ENCODE results near the gene PPP1R14B. TPM values are rescaled to one million over a fixed set of nuclear protein-coding genes. Genes with fewer than 3 reads are reported as not detected.

The PPP1R14B gene
- total and polyA plus RNA-seq, 4 donors, result 24.2 to 57.6 (median 38.3) TPM

DNA sequence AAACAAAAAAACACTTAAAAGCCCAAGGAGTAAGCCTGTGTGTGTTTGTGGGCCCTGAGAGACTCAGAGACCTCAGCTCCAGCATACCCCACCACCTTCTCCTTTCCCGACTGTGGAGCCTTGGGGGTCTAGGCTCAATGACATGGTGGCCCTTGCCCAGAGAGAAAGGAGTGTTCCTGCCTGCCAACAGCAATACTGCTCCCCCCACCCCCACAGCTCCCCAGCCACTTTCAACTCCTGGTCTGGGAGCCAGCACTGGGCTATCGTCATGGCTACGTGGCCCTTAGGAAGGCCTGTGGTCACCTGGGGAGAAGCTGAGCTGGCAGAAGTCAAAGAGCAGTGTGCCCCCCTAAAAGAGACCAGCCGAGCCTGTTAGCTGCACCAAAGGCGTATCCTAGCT is 2.6 kb downstream of the PPP1R14B start:
- no peak for DNase-seq (ENCODE audit: low spot score)
- peaks cover 0 to 6% (median 4%) of the 10 kb centered on the region in 4 donors for H3K36me3 ChIP-seq (ENCODE audit: control insufficient read depth in 4 of 4, insufficient read depth in 3 of 4, low read depth in 1 of 4, low read length in 3 of 4)
- H3K4me3 ChIP-seq (ENCODE audit: low read depth in 1 of 3, low read length in 3 of 3), result no peak overlapping the region
- WGBS, result 58% methylated on average over 5 of the region's 5 CpGs
- H3K27ac ChIP-seq (ENCODE audit: low read depth in 1 of 2, low read length in 2 of 2), result no peak overlapping the region
- no peak overlapping the region for H3K9ac ChIP-seq (ENCODE audit: low read depth in 1 of 2, low read length in 2 of 2)
- H3K4me1 ChIP-seq (ENCODE audit: control insufficient read depth in 4 of 4, insufficient read depth in 4 of 4, low read length in 3 of 4), result peaks cover 16 to 57% (median 42%) of the 10 kb centered on the region in 4 donors
- no peaks in the 10 kb centered on the region for H3K9me3 ChIP-seq (ENCODE audit: control insufficient read depth in 4 of 4, low read length in 3 of 4)
- H3K27me3 ChIP-seq (ENCODE audit: control insufficient read depth in 4 of 4, insufficient read depth in 4 of 4, low read length in 3 of 4), result no peaks in the 10 kb centered on the region
- TF ChIP-seq, protein P1, sequence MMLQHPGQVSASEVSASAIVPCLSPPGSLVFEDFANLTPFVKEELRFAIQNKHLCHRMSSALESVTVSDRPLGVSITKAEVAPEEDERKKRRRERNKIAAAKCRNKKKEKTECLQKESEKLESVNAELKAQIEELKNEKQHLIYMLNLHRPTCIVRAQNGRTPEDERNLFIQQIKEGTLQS (IDR thresholded peaks at IDR 0.05), result no peak
- TF ChIP-seq FOXA1 (IDR thresholded peaks at IDR 0.05) (no peak), EGR1 (IDR thresholded peaks at IDR 0.05; ENCODE audit: low read depth in 2 of 2) (no peak), GABPA (IDR thresholded peaks at IDR 0.05 in 1 of 2, conservative IDR thresholded peaks at IDR 0.05 in 1 of 2) (no peak)
- TF ChIP-seq, protein P2, sequence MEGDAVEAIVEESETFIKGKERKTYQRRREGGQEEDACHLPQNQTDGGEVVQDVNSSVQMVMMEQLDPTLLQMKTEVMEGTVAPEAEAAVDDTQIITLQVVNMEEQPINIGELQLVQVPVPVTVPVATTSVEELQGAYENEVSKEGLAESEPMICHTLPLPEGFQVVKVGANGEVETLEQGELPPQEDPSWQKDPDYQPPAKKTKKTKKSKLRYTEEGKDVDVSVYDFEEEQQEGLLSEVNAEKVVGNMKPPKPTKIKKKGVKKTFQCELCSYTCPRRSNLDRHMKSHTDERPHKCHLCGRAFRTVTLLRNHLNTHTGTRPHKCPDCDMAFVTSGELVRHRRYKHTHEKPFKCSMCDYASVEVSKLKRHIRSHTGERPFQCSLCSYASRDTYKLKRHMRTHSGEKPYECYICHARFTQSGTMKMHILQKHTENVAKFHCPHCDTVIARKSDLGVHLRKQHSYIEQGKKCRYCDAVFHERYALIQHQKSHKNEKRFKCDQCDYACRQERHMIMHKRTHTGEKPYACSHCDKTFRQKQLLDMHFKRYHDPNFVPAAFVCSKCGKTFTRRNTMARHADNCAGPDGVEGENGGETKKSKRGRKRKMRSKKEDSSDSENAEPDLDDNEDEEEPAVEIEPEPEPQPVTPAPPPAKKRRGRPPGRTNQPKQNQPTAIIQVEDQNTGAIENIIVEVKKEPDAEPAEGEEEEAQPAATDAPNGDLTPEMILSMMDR (IDR thresholded peaks at IDR 0.05; ENCODE audit: low read depth, low read length, missing input control), result no peak

DNA sequence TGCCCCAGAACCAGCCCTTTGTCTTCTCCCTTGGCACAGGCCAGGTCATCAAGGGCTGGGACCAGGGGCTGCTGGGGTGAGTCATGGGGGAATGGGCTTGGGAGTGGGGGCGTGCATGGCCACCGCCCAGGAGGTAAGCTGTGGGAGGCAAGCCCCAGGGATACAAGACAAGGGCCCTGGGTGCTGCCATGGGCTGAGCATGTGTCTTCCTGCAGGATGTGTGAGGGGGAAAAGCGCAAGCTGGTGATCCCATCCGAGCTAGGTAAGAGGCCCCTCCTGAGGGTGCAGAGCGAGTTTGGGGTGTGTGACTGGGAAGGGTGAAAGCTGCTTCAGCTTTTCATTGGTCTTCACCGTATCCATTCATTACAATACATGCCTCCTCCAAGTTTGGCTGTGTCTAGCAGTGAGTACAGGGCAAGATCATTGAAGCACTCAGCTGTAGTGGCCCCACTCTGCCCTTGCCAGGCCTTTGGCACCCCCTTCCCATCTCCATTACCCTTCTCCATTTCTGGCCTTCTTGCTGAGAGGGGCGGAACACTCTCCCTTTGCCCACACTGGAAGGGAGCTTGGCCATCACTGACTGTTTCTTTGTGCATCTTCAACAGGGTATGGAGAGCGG is 3.4 kb downstream of the PPP1R14B start:
- no peak for DNase-seq (ENCODE audit: low spot score)
- Histone ChIP-seq H3K27me3 (ENCODE audit: control insufficient read depth in 4 of 4, insufficient read depth in 4 of 4, low read length in 3 of 4) (no peaks in the 10 kb centered on the region), H3K9me3 (ENCODE audit: control insufficient read depth in 4 of 4, low read length in 3 of 4) (no peaks in the 10 kb centered on the region), H3K4me1 (ENCODE audit: control insufficient read depth in 4 of 4, insufficient read depth in 4 of 4, low read length in 3 of 4) (peaks cover 15 to 58% (median 44%) of the 10 kb centered on the region in 4 donors), H3K36me3 (ENCODE audit: control insufficient read depth in 4 of 4, insufficient read depth in 3 of 4, low read depth in 1 of 4, low read length in 3 of 4) (peaks cover 0 to 6% (median 4%) of the 10 kb centered on the region in 4 donors), H3K4me3 (ENCODE audit: low read depth in 1 of 3, low read length in 3 of 3) (no peak overlapping the region), H3K9ac (ENCODE audit: low read depth in 1 of 2, low read length in 2 of 2) (no peak overlapping the region), H3K27ac (ENCODE audit: low read depth in 1 of 2, low read length in 2 of 2) (no peak overlapping the region)
- TF ChIP-seq GABPA (IDR thresholded peaks at IDR 0.05 in 1 of 2, conservative IDR thresholded peaks at IDR 0.05 in 1 of 2) (no peak), YY1 (IDR thresholded peaks at IDR 0.05) (no peak), NR2F2 (IDR thresholded peaks at IDR 0.05) (no peak), JUND (IDR thresholded peaks at IDR 0.05) (no peak), HNF4A (conservative IDR thresholded peaks at IDR 0.05) (no peak), FOXA2 (IDR thresholded peaks at IDR 0.05) (no peak), SP1 (IDR thresholded peaks at IDR 0.05) (no peak), TAF1 (conservative IDR thresholded peaks at IDR 0.05) (no peak), FOXA1 (IDR thresholded peaks at IDR 0.05) (no peak), EGR1 (IDR thresholded peaks at IDR 0.05; ENCODE audit: low read depth in 2 of 2) (no peak), RXRA (IDR thresholded peaks at IDR 0.05) (no peak), RAD21 (IDR thresholded peaks at IDR 0.05) (no peak), HNF4G (IDR thresholded peaks at IDR 0.05) (no peak)
- TF ChIP-seq, protein P2 (IDR thresholded peaks at IDR 0.05; ENCODE audit: low read depth, low read length, missing input control), result no peak
- TF ChIP-seq, protein P1 (IDR thresholded peaks at IDR 0.05), result no peak
- TF ChIP-seq, protein P3, sequence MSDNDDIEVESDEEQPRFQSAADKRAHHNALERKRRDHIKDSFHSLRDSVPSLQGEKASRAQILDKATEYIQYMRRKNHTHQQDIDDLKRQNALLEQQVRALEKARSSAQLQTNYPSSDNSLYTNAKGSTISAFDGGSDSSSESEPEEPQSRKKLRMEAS (IDR thresholded peaks at IDR 0.05), result no peak
- TF ChIP-seq, protein P4, sequence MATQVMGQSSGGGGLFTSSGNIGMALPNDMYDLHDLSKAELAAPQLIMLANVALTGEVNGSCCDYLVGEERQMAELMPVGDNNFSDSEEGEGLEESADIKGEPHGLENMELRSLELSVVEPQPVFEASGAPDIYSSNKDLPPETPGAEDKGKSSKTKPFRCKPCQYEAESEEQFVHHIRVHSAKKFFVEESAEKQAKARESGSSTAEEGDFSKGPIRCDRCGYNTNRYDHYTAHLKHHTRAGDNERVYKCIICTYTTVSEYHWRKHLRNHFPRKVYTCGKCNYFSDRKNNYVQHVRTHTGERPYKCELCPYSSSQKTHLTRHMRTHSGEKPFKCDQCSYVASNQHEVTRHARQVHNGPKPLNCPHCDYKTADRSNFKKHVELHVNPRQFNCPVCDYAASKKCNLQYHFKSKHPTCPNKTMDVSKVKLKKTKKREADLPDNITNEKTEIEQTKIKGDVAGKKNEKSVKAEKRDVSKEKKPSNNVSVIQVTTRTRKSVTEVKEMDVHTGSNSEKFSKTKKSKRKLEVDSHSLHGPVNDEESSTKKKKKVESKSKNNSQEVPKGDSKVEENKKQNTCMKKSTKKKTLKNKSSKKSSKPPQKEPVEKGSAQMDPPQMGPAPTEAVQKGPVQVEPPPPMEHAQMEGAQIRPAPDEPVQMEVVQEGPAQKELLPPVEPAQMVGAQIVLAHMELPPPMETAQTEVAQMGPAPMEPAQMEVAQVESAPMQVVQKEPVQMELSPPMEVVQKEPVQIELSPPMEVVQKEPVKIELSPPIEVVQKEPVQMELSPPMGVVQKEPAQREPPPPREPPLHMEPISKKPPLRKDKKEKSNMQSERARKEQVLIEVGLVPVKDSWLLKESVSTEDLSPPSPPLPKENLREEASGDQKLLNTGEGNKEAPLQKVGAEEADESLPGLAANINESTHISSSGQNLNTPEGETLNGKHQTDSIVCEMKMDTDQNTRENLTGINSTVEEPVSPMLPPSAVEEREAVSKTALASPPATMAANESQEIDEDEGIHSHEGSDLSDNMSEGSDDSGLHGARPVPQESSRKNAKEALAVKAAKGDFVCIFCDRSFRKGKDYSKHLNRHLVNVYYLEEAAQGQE (IDR thresholded peaks at IDR 0.05), result no peak
- TF ChIP-seq, protein P5, sequence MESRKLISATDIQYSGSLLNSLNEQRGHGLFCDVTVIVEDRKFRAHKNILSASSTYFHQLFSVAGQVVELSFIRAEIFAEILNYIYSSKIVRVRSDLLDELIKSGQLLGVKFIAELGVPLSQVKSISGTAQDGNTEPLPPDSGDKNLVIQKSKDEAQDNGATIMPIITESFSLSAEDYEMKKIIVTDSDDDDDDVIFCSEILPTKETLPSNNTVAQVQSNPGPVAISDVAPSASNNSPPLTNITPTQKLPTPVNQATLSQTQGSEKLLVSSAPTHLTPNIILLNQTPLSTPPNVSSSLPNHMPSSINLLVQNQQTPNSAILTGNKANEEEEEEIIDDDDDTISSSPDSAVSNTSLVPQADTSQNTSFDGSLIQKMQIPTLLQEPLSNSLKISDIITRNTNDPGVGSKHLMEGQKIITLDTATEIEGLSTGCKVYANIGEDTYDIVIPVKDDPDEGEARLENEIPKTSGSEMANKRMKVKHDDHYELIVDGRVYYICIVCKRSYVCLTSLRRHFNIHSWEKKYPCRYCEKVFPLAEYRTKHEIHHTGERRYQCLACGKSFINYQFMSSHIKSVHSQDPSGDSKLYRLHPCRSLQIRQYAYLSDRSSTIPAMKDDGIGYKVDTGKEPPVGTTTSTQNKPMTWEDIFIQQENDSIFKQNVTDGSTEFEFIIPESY (IDR thresholded peaks at IDR 0.05), result no peak
- 92% methylated on average over 8 of the region's 8 CpGs for WGBS
